Tibial nerve (tissue), 3 donors: Measurements from ENCODE around the gene GRXCR2.

Experiments used
- CTCF ChIP-seq, 5 experiments: fragments of 200-600 bp in 3 of 5; fragments of 450-650 bp in 2 of 5; sonication (generic) in 3 of 5; IDR thresholded peaks; one replicate each; pipeline ENCODE4 v1.5.1; 2016 to 2019; ENCODE audit warnings: antibody characterized with exemption in 5 of 5, mild to moderate bottlenecking in 3 of 5, moderate library complexity in 2 of 5
- POLR2A ChIP-seq, 2 donors: fragments of 450-650 bp; IDR thresholded peaks; one replicate each; pipeline ENCODE4 v1.6.1; 2017; ENCODE audit warnings: antibody characterized with exemption in 2 of 2, mild to moderate bottlenecking in 2 of 2, moderate library complexity in 2 of 2

GRCh38 chr5:145859453-145859852 lies 13.4 kb downstream of the GRXCR2 start:
- TF ChIP-seq CTCF (IDR thresholded peaks at IDR 0.05) (no peak), POLR2A (IDR thresholded peaks at IDR 0.05) (no peak)
